Measurements from ENCODE around the gene ABCC12. TPM values are rescaled to one million over a fixed set of nuclear protein-coding genes. Genes with fewer than 3 reads are reported as not detected.

The ABCC12 gene
- total RNA-seq, 1 donor from 2014 or later = not detected

DNA sequence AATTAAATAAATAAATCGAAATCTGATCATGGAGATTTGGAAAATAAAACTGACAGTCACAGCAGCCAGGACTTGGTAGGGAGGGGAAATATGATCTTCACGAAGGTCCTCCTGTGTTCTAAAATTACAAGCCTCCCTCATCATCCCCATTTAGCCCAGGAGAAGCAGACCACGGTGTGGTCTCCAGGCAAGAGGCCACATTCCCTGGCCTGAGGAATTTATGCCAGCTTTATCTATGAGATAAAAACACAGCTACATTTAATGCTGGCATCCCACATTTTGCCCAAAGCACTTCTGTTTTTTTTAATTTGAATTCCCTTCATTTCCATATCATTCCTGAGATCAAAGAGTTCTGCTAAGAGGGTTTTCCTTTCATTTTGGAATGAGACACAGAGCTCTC lies 43.2 kb downstream of the ABCC12 start:
- no peak for DNase-seq
- ATAC-seq = peak; percentile 65
- intact Hi-C loops (cut with micrococcal nuclease) = no loop called here

DNA sequence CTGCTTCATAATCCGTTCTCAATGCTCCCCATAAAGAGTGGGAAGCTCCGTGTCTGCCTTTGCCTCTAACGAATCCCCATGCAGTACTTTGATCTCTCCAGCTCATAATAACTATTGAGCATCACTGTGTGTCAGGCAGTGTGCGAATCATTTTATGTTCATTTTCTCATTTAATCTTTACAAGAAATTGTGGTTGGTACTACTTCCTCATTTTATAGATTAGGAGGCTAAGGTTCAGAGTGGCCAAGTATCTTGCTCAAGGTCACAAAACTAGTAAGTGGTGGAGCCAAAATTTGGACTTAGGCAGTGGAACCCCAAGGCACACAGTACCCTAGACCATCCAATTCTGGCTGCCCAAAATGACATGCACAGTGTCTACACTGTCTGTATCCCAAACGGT lies 44.8 kb downstream of the ABCC12 start:
- ATAC-seq = no peak
- intact Hi-C loops (cut with micrococcal nuclease) = no loop called here
- DNase-seq = no peak

DNA sequence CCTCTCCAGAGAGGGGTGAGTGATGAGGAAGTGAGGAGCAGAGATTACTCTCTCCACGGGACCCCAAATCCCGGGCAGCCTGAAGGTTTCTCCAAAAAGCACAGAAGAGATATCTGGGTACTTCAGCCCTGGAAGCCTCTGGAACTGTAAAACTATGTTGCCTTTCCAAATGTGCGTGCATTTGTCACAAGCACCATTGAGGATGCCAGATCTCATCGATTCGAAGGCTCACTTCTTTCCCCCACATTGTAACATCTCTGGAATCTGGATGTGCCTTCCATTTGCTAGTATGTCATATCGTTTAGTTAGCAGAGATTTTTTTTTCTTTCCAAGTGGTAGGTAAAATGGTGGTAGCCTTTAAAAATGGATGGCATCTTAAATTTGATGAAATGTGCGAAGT lies 45.8 kb downstream of the ABCC12 start:
- ATAC-seq (no peak), DNase-seq (no peak)
- intact Hi-C loops (cut with micrococcal nuclease) = no loop called here

DNA sequence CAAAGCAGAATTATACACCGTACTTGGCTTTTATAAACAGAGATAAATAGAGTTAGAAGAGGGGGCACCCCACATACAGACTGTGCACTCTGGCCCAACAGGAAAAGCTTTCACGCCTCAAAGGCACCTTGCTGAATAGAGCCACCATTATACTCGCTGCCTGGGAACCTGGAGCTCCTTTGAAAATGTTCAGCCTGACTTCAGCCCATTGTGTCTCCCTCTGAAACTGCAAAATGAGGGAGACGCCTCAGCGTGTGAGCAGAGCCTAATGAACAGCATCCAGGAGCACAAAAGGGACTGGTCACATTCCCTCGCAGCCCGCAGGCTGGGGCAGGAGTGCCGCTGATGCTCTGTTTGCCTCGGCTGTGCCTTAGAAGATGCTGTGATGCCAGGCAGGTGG lies 46.3 kb downstream of the ABCC12 start:
- intact Hi-C loops (cut with micrococcal nuclease) = no loop called here
- ATAC-seq (no peak), DNase-seq (no peak)

DNA sequence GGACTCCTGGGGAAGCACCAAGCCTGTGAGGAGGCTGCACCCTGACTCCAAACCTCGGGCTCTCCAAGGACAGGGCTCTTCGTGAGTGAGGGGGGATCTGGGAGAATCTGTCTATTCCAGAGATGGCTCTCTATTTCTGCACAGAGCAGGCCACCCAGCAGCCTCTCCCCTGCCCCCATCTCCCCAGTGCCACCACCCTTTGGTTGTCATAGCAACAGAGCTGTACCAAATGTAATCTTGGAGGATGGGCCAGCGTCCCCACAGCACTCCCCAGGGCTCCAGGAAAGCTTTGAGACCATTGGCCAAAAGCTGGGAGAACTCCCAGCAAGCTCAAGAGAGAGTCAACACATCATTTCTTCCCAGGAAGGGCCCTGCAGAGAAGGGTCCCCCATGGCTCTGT lies 49.3 kb downstream of the ABCC12 start:
- no peak for ATAC-seq
- intact Hi-C loops (cut with micrococcal nuclease) = no loop called here

More for the DNA sequence above, 49.3 kb downstream of the ABCC12 start:
- no peak for DNase-seq

Other genes starting within 250 kb of the ABCC12 start
- 74.2 TPM for gene LONP2, start 88.3 kb upstream of the ABCC12 start, total RNA-seq
- not detected for gene ABCC11, start 91.5 kb upstream of the ABCC12 start, total RNA-seq
- 14.1 TPM for gene SIAH1, start 229.4 kb upstream of the ABCC12 start, total RNA-seq